ENCODE data around the gene BMERB1.

BMERB1 gene

DNA sequence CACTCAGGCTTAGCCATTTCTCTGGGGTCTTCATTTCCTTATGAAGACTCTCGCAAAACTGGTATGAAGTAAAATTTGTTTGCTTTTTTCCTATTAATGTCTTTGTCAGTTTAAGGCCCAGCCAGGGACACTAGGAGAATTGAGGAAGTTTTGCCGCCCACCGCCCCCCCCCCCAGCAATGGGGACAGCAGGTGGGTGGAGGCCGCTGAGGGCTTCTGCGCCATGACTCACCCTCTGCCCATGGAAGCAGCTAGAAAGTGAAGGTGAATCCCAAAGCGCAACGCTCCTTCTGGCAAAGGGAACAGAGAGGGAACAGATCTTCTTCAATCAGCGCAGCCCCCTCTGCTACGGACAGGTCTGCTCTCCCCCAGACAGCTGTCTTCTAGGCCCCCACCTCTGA lies 158.8 kb downstream of the BMERB1 start:
- H2AFZ ChIP-seq = no peak overlapping the region
- no peaks in the 10 kb centered on the region for H3K4me1 ChIP-seq
- H3K27me3 ChIP-seq (ENCODE audit: control insufficient read depth, insufficient read depth, low read length) = no peaks in the 10 kb centered on the region
- H3K36me3 ChIP-seq (ENCODE audit: control insufficient read depth, insufficient read depth, low read length) = no peaks in the 10 kb centered on the region
- no peaks in the 10 kb centered on the region for H3K9me3 ChIP-seq (ENCODE audit: control insufficient read depth, low read length)
- no peak overlapping the region for H3K4me2 ChIP-seq (ENCODE audit: low read length)
- no peak overlapping the region for H3K4me3 ChIP-seq (ENCODE audit: low read depth, low read length)
- no peak for TF ChIP-seq CTCF (IDR thresholded peaks at IDR 0.05)
- no peaks in the 10 kb centered on the region for H3K79me2 ChIP-seq
- H3K27ac ChIP-seq = no peak overlapping the region
- no peak overlapping the region for H3K9ac ChIP-seq

DNA sequence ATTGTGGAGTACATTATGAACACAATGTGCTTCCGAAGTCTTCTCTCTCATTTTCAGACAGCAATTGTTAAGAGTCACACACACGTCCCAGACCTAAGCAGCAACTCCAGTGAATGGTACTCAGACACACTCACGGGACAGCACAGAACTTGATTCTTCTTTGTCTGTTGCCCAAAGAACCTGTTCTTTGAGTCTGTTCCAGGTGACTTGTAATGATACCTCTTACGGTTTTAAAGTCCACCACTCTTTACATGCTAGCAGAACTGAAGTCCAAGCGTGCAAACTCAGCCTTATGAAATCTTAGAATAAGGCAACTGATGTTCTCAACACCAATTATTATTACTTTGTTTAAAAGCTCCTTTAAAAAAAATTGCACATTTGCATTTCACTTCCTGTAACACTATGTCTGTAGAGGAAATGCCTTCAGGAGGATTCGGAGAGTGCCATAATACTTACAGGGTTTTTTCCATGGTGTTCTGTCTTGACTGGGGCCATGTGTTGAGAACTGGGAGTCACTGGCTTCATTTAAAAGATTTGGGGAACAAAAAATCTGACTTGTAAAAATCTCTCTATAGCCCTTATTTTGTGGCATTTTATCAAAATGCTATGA lies 160.4 kb downstream of the BMERB1 start:
- H3K9ac ChIP-seq = no peak overlapping the region
- no peaks in the 10 kb centered on the region for H3K79me2 ChIP-seq
- H3K4me2 ChIP-seq (ENCODE audit: low read length) = no peak overlapping the region
- H3K9me3 ChIP-seq (ENCODE audit: control insufficient read depth, low read length) = no peaks in the 10 kb centered on the region
- no peak overlapping the region for H3K4me3 ChIP-seq (ENCODE audit: low read depth, low read length)
- no peak for TF ChIP-seq CTCF (IDR thresholded peaks at IDR 0.05)
- no peak overlapping the region for H2AFZ ChIP-seq
- H3K36me3 ChIP-seq (ENCODE audit: control insufficient read depth, insufficient read depth, low read length) = no peaks in the 10 kb centered on the region
- H3K27me3 ChIP-seq (ENCODE audit: control insufficient read depth, insufficient read depth, low read length) = no peaks in the 10 kb centered on the region
- H3K4me1 ChIP-seq = no peaks in the 10 kb centered on the region
- no peak overlapping the region for H3K27ac ChIP-seq

- H3K4me2 ChIP-seq (ENCODE audit: low read length) = no peak overlapping the region
- H3K9me3 ChIP-seq (ENCODE audit: control insufficient read depth, low read length) = no peaks in the 10 kb centered on the region
- H3K9ac ChIP-seq = no peak overlapping the region
- H3K79me2 ChIP-seq = no peaks in the 10 kb centered on the region
- H2AFZ ChIP-seq = no peak overlapping the region
- no peaks in the 10 kb centered on the region for H3K27me3 ChIP-seq (ENCODE audit: control insufficient read depth, insufficient read depth, low read length)
- H3K4me1 ChIP-seq = no peaks in the 10 kb centered on the region
- TF ChIP-seq CTCF (IDR thresholded peaks at IDR 0.05) = no peak
- no peaks in the 10 kb centered on the region for H3K36me3 ChIP-seq (ENCODE audit: control insufficient read depth, insufficient read depth, low read length)
- no peak overlapping the region for H3K4me3 ChIP-seq (ENCODE audit: low read depth, low read length)
- no peak overlapping the region for H3K27ac ChIP-seq
Observed at GRCh38 chr16:15597135-15597534, 162.7 kb downstream of the BMERB1 start.

DNA sequence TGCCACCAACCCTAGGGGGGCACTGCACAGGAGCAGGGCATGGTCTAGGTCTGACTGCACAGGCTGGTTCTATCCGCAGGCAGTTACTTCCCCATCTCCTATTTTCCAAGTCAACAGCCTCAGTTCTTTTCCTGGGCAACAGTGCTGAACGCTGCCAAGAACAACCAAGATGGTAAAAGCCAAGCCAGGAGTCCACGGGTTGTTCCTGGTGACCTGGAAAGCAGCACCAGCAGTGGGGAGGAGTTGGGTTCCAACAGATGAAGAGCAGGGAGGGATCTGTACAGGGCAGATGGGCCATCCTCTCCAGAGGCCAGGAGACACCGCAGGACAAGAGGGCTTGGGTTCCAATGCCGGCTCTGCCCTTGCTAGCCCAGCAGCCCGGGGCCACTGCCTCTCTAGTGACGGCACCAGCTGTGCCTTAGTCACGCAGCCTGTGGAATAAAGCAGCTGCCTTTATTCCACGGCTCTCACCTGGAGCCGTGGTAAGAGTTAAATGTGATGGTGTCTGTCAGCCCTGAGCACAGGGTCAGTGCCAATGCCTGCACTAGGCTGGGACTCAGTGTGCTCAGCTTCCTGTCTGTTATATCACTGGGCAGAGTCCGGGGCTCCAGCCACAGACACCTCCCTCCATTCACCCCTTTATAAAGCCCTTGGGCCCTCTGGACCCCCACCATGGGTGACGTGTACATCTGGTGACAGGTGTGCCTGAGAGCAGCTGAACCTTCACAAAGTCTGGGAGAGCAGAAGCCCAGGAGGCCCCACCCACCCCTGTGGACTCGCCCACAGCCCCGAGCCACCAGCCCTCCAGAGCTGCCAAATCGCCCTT lies 163.6 kb downstream of the BMERB1 start:
- no peak for TF ChIP-seq CTCF (IDR thresholded peaks at IDR 0.05)
- Histone ChIP-seq H3K27me3 (ENCODE audit: control insufficient read depth, insufficient read depth, low read length) (no peaks in the 10 kb centered on the region), H3K9ac (no peak overlapping the region), H2AFZ (no peak overlapping the region), H3K4me3 (ENCODE audit: low read depth, low read length) (no peak overlapping the region), H3K79me2 (no peaks in the 10 kb centered on the region), H3K4me2 (ENCODE audit: low read length) (no peak overlapping the region), H3K9me3 (ENCODE audit: control insufficient read depth, low read length) (no peaks in the 10 kb centered on the region), H3K27ac (no peak overlapping the region), H3K36me3 (ENCODE audit: control insufficient read depth, insufficient read depth, low read length) (no peaks in the 10 kb centered on the region), H3K4me1 (no peaks in the 10 kb centered on the region)

All from parathyroid adenoma (tissue), 2 donors.